Ovary (tissue), 9 donors: Measurements from ENCODE around the gene PTPN14. TPM values are rescaled to one million over a fixed set of nuclear protein-coding genes. Genes with fewer than 3 reads are reported as not detected.

Experiments used
- DNase-seq, 5 donors: peaks; one replicate each; pipeline ENCODE4 v3.0.0-alpha.2; 2019 to 2020
- H3K27ac ChIP-seq, 2 donors: fragments of 200-600 bp; one replicate each; pipeline versions ENCODE4 v1.5.1 to v1.8.0; 2019 to 2022
- H3K27me3 ChIP-seq: fragments of 200-600 bp; one replicate; pipeline ENCODE4 v1.8.0; 2022
- H3K36me3 ChIP-seq: fragments of 200-600 bp; sonication (generic); one replicate; pipeline ENCODE4 v1.5.1; 2019
- H3K4me1 ChIP-seq: one replicate; pipeline ENCODE4 v1.8.1; 2013; ENCODE audit warnings: mild to moderate bottlenecking, moderate library complexity; ENCODE audit not compliant: insufficient read depth
- H3K4me3 ChIP-seq: fragments of 200-600 bp; sonication (generic); one replicate; pipeline ENCODE4 v1.5.1; 2017
- H3K9me3 ChIP-seq, 2 donors: fragments of 200-600 bp in 1 of 2; sonication (generic) in 1 of 2; one replicate each; pipeline versions ENCODE4 v1.5.1 to v1.8.1; 2013 to 2019; ENCODE audit warnings: mild to moderate bottlenecking in 1 of 2, moderate library complexity in 1 of 2
- CTCF ChIP-seq, 3 donors: fragments of 450-650 bp in 2 of 3; fragments of 200-600 bp in 1 of 3; IDR thresholded peaks; one replicate each; pipeline versions ENCODE4 v1.5.1 to v1.8.0; 2016 to 2022; ENCODE audit warnings: antibody characterized with exemption in 3 of 3, mild to moderate bottlenecking in 1 of 3
- EP300 ChIP-seq: sonication (generic); formaldehyde crosslinking; IDR thresholded peaks from one replicate; pipeline ENCODE4 v1.6.1; 2017; ENCODE audit warnings: antibody characterized with exemption
- POLR2A ChIP-seq: fragments of 450-650 bp; IDR thresholded peaks from one replicate; pipeline ENCODE4 v1.6.1; 2017; ENCODE audit warnings: antibody characterized with exemption, mild to moderate bottlenecking, moderate library complexity
- WGBS, 3 donors: extraction: QIAGEN DNeasy Blood & Tissue Kit in 1 of 3; methylation state at CpG; one replicate each; pipeline versions ENCODE4 v1.1.5 to v1.1.7; 2013 to 2017; 5-methylcytosine and 5-hydroxymethylcytosine counted together
- intact Hi-C, 4 donors: fragments of 100-400 bp; cut with DNase I; formaldehyde crosslinking; loops; one replicate each; pipeline versions ENCODE4 v1.11.0 to v1.15.1; 2022 to 2023
- polyA plus RNA-seq, 2 donors: library from polyadenylated mRNA; stranded (reverse); fragments of 200-250 nt in 1 of 2; fragments of 350-450 nt in 1 of 2; fragmentation: Illumina TruSeq in 1 of 2; extraction: RNeasy Lipid Tissue Mini Kit (QIAGEN cat#74804) in 1 of 2; gene quantifications; one replicate each; pipeline ENCODE4 v1.2.3, GENCODE V29; 2013 to 2014
- total RNA-seq, 7 donors: library from RNA; depleted of rRNA in 2 of 7; stranded (reverse); fragments of >200 nt in 2 of 7; fragmentation: NEBNext Ultra II Directional in 3 of 7; extraction: Animal tissue kit (Norgen Biotek cat#: 25700) in 3 of 7; gene quantifications; one replicate each; pipeline versions ENCODE4 v1.1.0 to v1.2.4, GENCODE V29; 2016 to 2023
- donor health status: DM: no; HTN: no; CAD: no; lungs with moderate emphysema.
- donor health status: DM: no; HTN: no; CAD: no.
- donor health status: Bipolar disorder and iron deficiency.
- donor health status: DM: yes; HTN: yes; CAD: no.
- donor health status: DM: no; HTN: no; CAD: no.
- donor health status: DM: yes; HTN: yes; CAD: no.

PTPN14 gene
- total and polyA plus RNA-seq, 9 donors, result 7.6 to 68.9 (median 41.1) TPM

DNA sequence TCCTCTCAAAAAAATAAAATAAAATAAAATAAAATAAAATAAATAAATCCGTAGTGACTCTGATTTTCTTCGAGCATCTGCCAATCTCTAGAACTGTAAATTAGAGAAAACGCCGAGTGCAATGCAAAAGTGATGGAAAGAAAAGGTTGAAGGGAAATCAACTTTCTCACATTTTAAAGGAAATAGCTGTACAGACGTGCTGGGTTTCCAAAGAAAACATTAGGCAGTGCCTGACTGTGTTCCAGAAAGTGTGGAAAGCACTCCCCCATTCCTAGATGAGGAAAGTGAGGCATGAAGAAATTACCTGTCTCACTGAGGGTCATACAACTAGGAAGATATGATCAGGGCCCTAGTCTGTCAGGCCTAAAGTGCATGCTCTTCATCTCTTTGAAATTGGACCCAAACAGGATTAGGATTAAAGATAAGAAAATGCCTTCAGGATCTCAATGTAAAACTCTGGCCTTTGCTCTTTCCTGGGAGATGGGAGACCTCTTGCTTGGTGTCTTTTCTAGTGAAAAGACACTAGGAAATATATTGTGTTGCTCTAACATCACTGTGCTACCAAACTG lies 1.8 kb upstream of the PTPN14 start:
- H3K9me3 ChIP-seq, result no peaks in the 10 kb centered on the region
- peaks cover 5% of the 10 kb centered on the region for H3K4me1 ChIP-seq
- intact Hi-C loops, result no loop called here
- no peaks in the 10 kb centered on the region for H3K27me3 ChIP-seq
- no peak for DNase-seq
- H3K27ac ChIP-seq, result no peak overlapping the region
- H3K36me3 ChIP-seq, result no peaks in the 10 kb centered on the region
- no peak overlapping the region for H3K4me3 ChIP-seq
- no peak for TF ChIP-seq POLR2A
- no peak for TF ChIP-seq CTCF (IDR thresholded peaks at IDR 0.05)
- no peak for TF ChIP-seq EP300
- 77 to 84% (median 78%) methylated on average over 5 of the region's 5 CpGs for WGBS, 3 donors

GRCh38 chr1:214552174-214552608 lies 789 bp upstream of the PTPN14 start:
- TF ChIP-seq CTCF (IDR thresholded peaks at IDR 0.05) (no peak), POLR2A (no peak), EP300 (no peak)
- Histone ChIP-seq H3K27ac (peak overlapping the region; percentile 80 to 93), H3K9me3 (no peaks in the 10 kb centered on the region), H3K27me3 (no peaks in the 10 kb centered on the region), H3K4me1 (peaks cover 4% of the 10 kb centered on the region), H3K36me3 (no peaks in the 10 kb centered on the region), H3K4me3 (peak overlapping the region; percentile 68)
- DNase-seq, result peak; percentile 34 to 71 (median 57)
- intact Hi-C loops, result no loop called here
- WGBS, 3 donors, result 0 to 1% (median 1%) methylated on average over 15 of the region's 15 CpGs

GRCh38 chr1:214550857-214551435 lies 456 bp downstream of the PTPN14 start:
- H3K27me3 ChIP-seq, result no peaks in the 10 kb centered on the region
- peaks cover 4% of the 10 kb centered on the region for H3K4me1 ChIP-seq
- H3K36me3 ChIP-seq, result no peaks in the 10 kb centered on the region
- H3K4me3 ChIP-seq, result peak overlapping the region; percentile 68
- DNase-seq, result peak in 2 of 5 donors; percentile 51 to 71
- TF ChIP-seq POLR2A (no peak), CTCF (IDR thresholded peaks at IDR 0.05) (no peak), EP300 (no peak)
- H3K27ac ChIP-seq, result peak overlapping the region; percentile 80 to 93
- intact Hi-C loops, result no loop called here
- H3K9me3 ChIP-seq, result no peaks in the 10 kb centered on the region
- 0 to 1% (median 0%) methylated on average over 51 to 57 of the region's 57 CpGs for WGBS, 3 donors

- peaks cover 4% of the 10 kb centered on the region for H3K4me1 ChIP-seq
- no peaks in the 10 kb centered on the region for H3K36me3 ChIP-seq
- no peaks in the 10 kb centered on the region for H3K9me3 ChIP-seq
- no peak for DNase-seq
- peak overlapping the region; percentile 80 to 93 for H3K27ac ChIP-seq
- H3K4me3 ChIP-seq, result peak overlapping the region; percentile 68
- TF ChIP-seq EP300, result no peak
- no peak for TF ChIP-seq POLR2A
- TF ChIP-seq CTCF (IDR thresholded peaks at IDR 0.05), result no peak
- intact Hi-C loops, result no loop called here
- 26 to 30% (median 28%) methylated on average over 24 of the region's 24 CpGs for WGBS, 3 donors
- no peaks in the 10 kb centered on the region for H3K27me3 ChIP-seq
These were observed 1.2 kb downstream of the PTPN14 start for GRCh38 chr1:214550013-214550856.
